Spinal cord (tissue), 10 donors: ENCODE data around the gene EPHA7. TPM values are rescaled to one million over a fixed set of nuclear protein-coding genes. Genes with fewer than 3 reads are reported as not detected.

ENCODE experiments used
- DNase-seq, 6 donors: peaks; one replicate each; pipeline versions ENCODE4 v3.0.0 to v3.0.0-alpha.2; 2013 to 2015; ENCODE audit warnings: low spot score in 6 of 6, low read depth in 4 of 6
- H3K27ac ChIP-seq: one replicate; pipeline ENCODE4 v1.5.1; 2013; ENCODE audit warnings: low read depth, low read length, control low read depth
- H3K27me3 ChIP-seq: one replicate; pipeline ENCODE4 v1.6.1; 2013; ENCODE audit warnings: low read length; ENCODE audit not compliant: control insufficient read depth, insufficient read depth
- H3K36me3 ChIP-seq: one replicate; pipeline ENCODE4 v1.6.1; 2013; ENCODE audit warnings: low read length; ENCODE audit not compliant: control insufficient read depth, insufficient read depth
- H3K4me1 ChIP-seq: one replicate; pipeline ENCODE4 v1.6.1; 2013; ENCODE audit warnings: low read length; ENCODE audit not compliant: control insufficient read depth, insufficient read depth
- H3K4me3 ChIP-seq: one replicate; pipeline ENCODE4 v1.5.1; 2013; ENCODE audit warnings: low read depth, low read length, control low read depth
- H3K9me3 ChIP-seq: one replicate; pipeline ENCODE4 v1.6.1; 2013; ENCODE audit warnings: low read length; ENCODE audit not compliant: control insufficient read depth, insufficient read depth
- WGBS: methylation state at CpG from one replicate; pipeline ENCODE4 v1.1.5; 2013; ENCODE audit warnings: missing lambda C conversion rate; ENCODE audit not compliant: insufficient coverage; 5-methylcytosine and 5-hydroxymethylcytosine counted together
- polyA plus RNA-seq, 2 donors: library from polyadenylated mRNA; unstranded; fragments of 120-200 nt; gene quantifications; one replicate each; pipeline ENCODE4 v1.2.1, GENCODE V29; 2013; ENCODE audit not compliant: insufficient read length in 2 of 2
- total RNA-seq, 2 donors: library from RNA; depleted of rRNA in 1 of 2; stranded (reverse); fragments of 120-200 nt in 1 of 2; fragments of >200 nt in 1 of 2; gene quantifications; one replicate each; pipeline versions ENCODE4 v1.2.3 to v1.2.4, GENCODE V29; 2013 to 2014
- donor health status: healthy.

EPHA7 gene
- total and polyA plus RNA-seq, 4 donors, result 16.3 to 90.2 (median 45.7) TPM

GRCh38 chr6:93194480-93194879, 224.9 kb downstream of the EPHA7 start:
- Histone ChIP-seq H3K4me3 (no peak overlapping the region), H3K27ac (no peak overlapping the region), H3K27me3 (no peaks in the 10 kb centered on the region), H3K4me1 (no peaks in the 10 kb centered on the region), H3K36me3 (no peaks in the 10 kb centered on the region), H3K9me3 (no peaks in the 10 kb centered on the region)
- no peak for DNase-seq

GRCh38 chr6:93193868-93194267, 225.5 kb downstream of the EPHA7 start:
- no peaks in the 10 kb centered on the region for H3K36me3 ChIP-seq
- no peaks in the 10 kb centered on the region for H3K9me3 ChIP-seq
- H3K27me3 ChIP-seq, result no peaks in the 10 kb centered on the region
- no peak overlapping the region for H3K4me3 ChIP-seq
- no peak overlapping the region for H3K27ac ChIP-seq
- no peak for DNase-seq
- no peaks in the 10 kb centered on the region for H3K4me1 ChIP-seq
- WGBS, result no CpG with 5 or more reads among the region's 2 CpGs
